IMR-90 (cell line): Measurements from ENCODE around the gene CILP. TPM values are rescaled to one million over a fixed set of nuclear protein-coding genes. Genes with fewer than 3 reads are reported as not detected.

ENCODE experiments used
- ATAC-seq: fragments of 200-7000 bp; cut with Tn5 transposase; 2 replicates; pipeline ENCODE4 v1.9.1; 2020; ENCODE audit warnings: low read depth, mild to moderate bottlenecking, moderate library complexity
- BruUV-seq: library from RNA; stranded (reverse); fragments of 400-500 nt; replicated peaks from 2 replicates; lab custom pipeline; 2021; lab: Mats Ljungman, UMichigan
- CTCF ChIA-PET: fragments of 300-600 bp; formaldehyde crosslinking; extraction: SDS; loops from one replicate; lab custom pipeline; 2021; ENCODE audit warnings: antibody characterized with exemption; lab: Yijun Ruan, JAX
- POLR2A ChIA-PET: fragments of 300-600 bp; sonication (Branson Sonifier 250); formaldehyde crosslinking; loops from one replicate; lab custom pipeline; 2022; ENCODE audit warnings: antibody characterized with exemption; ENCODE audit not compliant: unreplicated experiment; lab: Charles Lee
- DNase-seq: peaks from one replicate; pipeline ENCODE4 v3.0.0; 2013
- H2AFZ ChIP-seq: replicated peaks from 2 replicates; pipeline ENCODE3; 2013; ENCODE audit warnings: low read length, mild to moderate bottlenecking; ENCODE audit not compliant: poor library complexity
- H2AK5ac ChIP-seq: 2 replicates; pipeline ENCODE4 v1.6.1; 2013; ENCODE audit warnings: low read depth, low read length, inconsistent platforms
- H2AK9ac ChIP-seq: replicated peaks from 2 replicates; pipeline ENCODE3; 2013; ENCODE audit warnings: mild to moderate bottlenecking, low read depth, low read length, moderate library complexity; ENCODE audit not compliant: poor library complexity
- H2BK120ac ChIP-seq: 2 replicates; pipeline ENCODE4 v1.6.1; 2013; ENCODE audit warnings: low read depth, low read length, inconsistent platforms
- H2BK15ac ChIP-seq: 3 replicates; pipeline ENCODE4 v1.6.1; 2013; ENCODE audit warnings: low read depth, low read length, inconsistent platforms
- H2BK20ac ChIP-seq: 2 replicates; pipeline ENCODE4 v1.6.1; 2013; ENCODE audit warnings: low read depth, mild to moderate bottlenecking, inconsistent platforms, low read length, moderate library complexity
- H2BK5ac ChIP-seq: 2 replicates; pipeline ENCODE4 v1.6.1; 2013; ENCODE audit warnings: mild to moderate bottlenecking, low read depth, low read length, inconsistent platforms; ENCODE audit not compliant: poor library complexity, severe bottlenecking
- H3K14ac ChIP-seq: replicated peaks from 2 replicates; pipeline ENCODE4 v1.6.1; 2013; ENCODE audit warnings: low read depth, low read length, inconsistent platforms
- H3K18ac ChIP-seq: 2 replicates; pipeline ENCODE4 v1.6.1; 2013; ENCODE audit warnings: low read depth, low read length, control low read depth
- H3K23ac ChIP-seq: 2 replicates; pipeline ENCODE4 v1.6.1; 2013; ENCODE audit warnings: low read depth, low read length, inconsistent platforms
- H3K27ac ChIP-seq: 2 replicates; pipeline ENCODE4 v1.5.1; 2013; ENCODE audit warnings: mild to moderate bottlenecking, control low read depth, low read length; ENCODE audit not compliant: insufficient read depth
- H3K27me3 ChIP-seq: 2 replicates; pipeline ENCODE4 v1.6.1; 2013; ENCODE audit warnings: low read length; ENCODE audit not compliant: control insufficient read depth, insufficient read depth
- H3K36me3 ChIP-seq: 2 replicates; pipeline ENCODE4 v1.6.1; 2013; ENCODE audit warnings: low read length, mixed read lengths; ENCODE audit not compliant: control insufficient read depth, insufficient read depth
- H3K4ac ChIP-seq: 2 replicates; pipeline ENCODE4 v1.6.1; 2013; ENCODE audit warnings: low read depth, low read length, inconsistent platforms
- H3K4me1 ChIP-seq: 2 replicates; pipeline ENCODE4 v1.6.1; 2013; ENCODE audit warnings: low read length, mixed read lengths; ENCODE audit not compliant: control insufficient read depth, insufficient read depth
- H3K4me2 ChIP-seq: 2 replicates; pipeline ENCODE4 v1.6.1; 2013; ENCODE audit warnings: low read depth, mild to moderate bottlenecking, control low read depth, low read length, moderate library complexity
- H3K4me3 ChIP-seq: 2 replicates; pipeline ENCODE4 v1.5.1; 2013; ENCODE audit warnings: low read depth, mild to moderate bottlenecking, control low read depth, low read length, moderate library complexity; ENCODE audit not compliant: insufficient read depth
- H3K56ac ChIP-seq: 2 replicates; pipeline ENCODE4 v1.6.1; 2013; ENCODE audit warnings: low read length, inconsistent platforms; ENCODE audit not compliant: insufficient read depth; ENCODE audit errors: extremely low read depth
- H3K79me1 ChIP-seq, 2 experiments: 2 replicates each; pipeline ENCODE4 v1.6.1; 2013; ENCODE audit warnings: low read length in 2 of 2, inconsistent platforms in 1 of 2, low read depth in 1 of 2
- H3K9ac ChIP-seq: 2 replicates; pipeline ENCODE4 v1.6.1; 2013; ENCODE audit warnings: low read depth, low read length, control low read depth
- H3K9me1 ChIP-seq: 2 replicates; pipeline ENCODE4 v1.6.1; 2013; ENCODE audit warnings: low read length, inconsistent platforms; ENCODE audit not compliant: insufficient read depth
- H3K9me3 ChIP-seq: 2 replicates; pipeline ENCODE4 v1.6.1; 2013; ENCODE audit warnings: low read length; ENCODE audit not compliant: control insufficient read depth, insufficient read depth
- H4K20me1 ChIP-seq: 2 replicates; pipeline ENCODE4 v1.6.1; 2013; ENCODE audit warnings: low read length, inconsistent platforms; ENCODE audit not compliant: insufficient read depth
- H4K5ac ChIP-seq: 2 replicates; pipeline ENCODE4 v1.6.1; 2013; ENCODE audit warnings: mild to moderate bottlenecking, low read depth, low read length, control low read depth
- H4K8ac ChIP-seq, 2 experiments: 2 replicates each; pipeline ENCODE4 v1.6.1; 2013; ENCODE audit warnings: low read depth in 2 of 2, low read length in 2 of 2, control low read depth in 1 of 2, inconsistent platforms in 1 of 2
- H4K91ac ChIP-seq: 2 replicates; pipeline ENCODE4 v1.6.1; 2013; ENCODE audit warnings: low read depth, low read length, inconsistent platforms; ENCODE audit not compliant: insufficient read depth
- CEBPB ChIP-seq: IDR thresholded peaks from 2 replicates; pipeline ENCODE4 v1.6.1; 2012; ENCODE audit warnings: low read depth, low read length, improper control_type of control experiment
- FOS ChIP-seq: fragments of 150-350 bp; IDR thresholded peaks from 2 replicates; pipeline ENCODE4 v1.6.1; 2016; ENCODE audit warnings: low read depth, low read length
- MAFK ChIP-seq: IDR thresholded peaks from 2 replicates; pipeline ENCODE4 v1.6.1; 2012; ENCODE audit warnings: low read depth, low read length, improper control_type of control experiment
- MAZ ChIP-seq: IDR thresholded peaks from 2 replicates; pipeline ENCODE4 v1.6.1; 2012; ENCODE audit warnings: low read depth, mild to moderate bottlenecking, low read length, improper control_type of control experiment, moderate library complexity, borderline replicate concordance
- MXI1 ChIP-seq: IDR thresholded peaks from 2 replicates; pipeline ENCODE4 v1.6.1; 2012; ENCODE audit warnings: low read depth, mild to moderate bottlenecking, low read length, moderate library complexity, borderline replicate concordance
- NFE2L2 ChIP-seq: fragments of 150-350 bp; IDR thresholded peaks from 2 replicates; pipeline ENCODE4 v1.6.1; 2016; ENCODE audit warnings: low read depth, mild to moderate bottlenecking, low read length
- POLR2A ChIP-seq: IDR thresholded peaks from 2 replicates; pipeline ENCODE4 v1.6.1; 2012; ENCODE audit warnings: mild to moderate bottlenecking, low read depth, low read length
- RAD21 ChIP-seq: IDR thresholded peaks from 2 replicates; pipeline ENCODE4 v1.6.1; 2012; ENCODE audit warnings: low read length, improper control_type of control experiment
- RCOR1 ChIP-seq: IDR thresholded peaks from 2 replicates; pipeline ENCODE4 v1.6.1; 2012; ENCODE audit warnings: mild to moderate bottlenecking, low read length, improper control_type of control experiment; ENCODE audit not compliant: insufficient replicate concordance
- RFX5 ChIP-seq: IDR thresholded peaks from 2 replicates; pipeline ENCODE4 v1.8.0; 2012; ENCODE audit warnings: low read depth, mild to moderate bottlenecking, low read length, moderate library complexity
- SMC3 ChIP-seq: fragments of 150-350 bp; IDR thresholded peaks from 2 replicates; pipeline ENCODE4 v1.6.1; 2016; ENCODE audit warnings: low read depth, mild to moderate bottlenecking, antibody characterized with exemption, low read length, moderate library complexity
- dilution Hi-C: fragments of 300-500 bp; cut with HindIII; formaldehyde crosslinking; loops from one replicate; pipeline ENCODE4 v1.14.3; 2018; ENCODE audit warnings: low sequenced_read_pairs; ENCODE audit not compliant: unreplicated experiment
- in situ Hi-C: fragments of 300-500 bp; cut with MboI; formaldehyde crosslinking; loops from 3 replicates; pipeline ENCODE4 v1.14.3; 2019; ENCODE audit warnings: low sequenced_read_pairs, inconsistent platforms, mixed read lengths
- intact Hi-C: fragments of 100-400 bp; cut with micrococcal nuclease; formaldehyde crosslinking; loops from 2 replicates; pipeline ENCODE4 v1.10.0; 2022
- polyA plus RNA-seq, 3 experiments: library from polyadenylated mRNA; depleted of rRNA; stranded (reverse); fragments of >200 nt; gene quantifications; 2 replicates each; pipeline ENCODE4 v1.2.3, GENCODE V29; 2012; ENCODE audit warnings: low replicate concordance in 1 of 3
- total RNA-seq: library from RNA; depleted of rRNA; stranded (reverse); fragments of >200 nt; gene quantifications from 2 replicates; pipeline ENCODE4 v1.2.3, GENCODE V29; 2012
- TF ChIP-seq, protein P1 (sequence below): fragments of 150-350 bp; IDR thresholded peaks from 2 replicates; pipeline ENCODE4 v1.6.1; 2016; ENCODE audit warnings: low read depth, mild to moderate bottlenecking, low read length, moderate library complexity, borderline replicate concordance

Gene CILP
- total and polyA plus RNA-seq, 2 of the 4 experiments (the other 2 are of a cell fraction) = under 0.01 to 0.02 TPM

- Histone ChIP-seq H4K8ac (no peak overlapping the region), H3K36me3 (peaks cover 37% of the 10 kb centered on the region), H2BK120ac (no peak overlapping the region), H3K79me1 (peaks cover 27 to 51% of the 10 kb centered on the region in 2 experiments), H3K9me1 (peaks cover 6% of the 10 kb centered on the region), H4K20me1 (peaks cover 12% of the 10 kb centered on the region), H3K4me1 (no peaks in the 10 kb centered on the region), H2AFZ (no peak overlapping the region), H3K9me3 (no peaks in the 10 kb centered on the region), H2AK5ac (no peak overlapping the region), H3K4me2 (no peak overlapping the region), H3K23ac (no peak overlapping the region), H3K9ac (no peak overlapping the region), H3K56ac (no peak overlapping the region), H3K4ac (no peak overlapping the region), H4K5ac (no peak overlapping the region), H2BK5ac (no peak overlapping the region), H3K18ac (no peak overlapping the region), H2AK9ac (no peak overlapping the region), H3K14ac (no peak overlapping the region), H3K27ac (no peak overlapping the region), H2BK20ac (no peak overlapping the region), H2BK15ac (no peak overlapping the region), H4K91ac (no peak overlapping the region), H3K27me3 (no peaks in the 10 kb centered on the region), H3K4me3 (no peak overlapping the region)
- ChIA-PET POLR2A (no interaction called here), CTCF (no interaction called here)
- intact Hi-C loops = no loop called here
- TF ChIP-seq SMC3 (no peak), RAD21 (no peak), RCOR1 (no peak), RFX5 (no peak), MXI1 (no peak), CEBPB (no peak), POLR2A (no peak), FOS (no peak), MAZ (no peak), MAFK (no peak), NFE2L2 (no peak)
- TF ChIP-seq, protein P1, sequence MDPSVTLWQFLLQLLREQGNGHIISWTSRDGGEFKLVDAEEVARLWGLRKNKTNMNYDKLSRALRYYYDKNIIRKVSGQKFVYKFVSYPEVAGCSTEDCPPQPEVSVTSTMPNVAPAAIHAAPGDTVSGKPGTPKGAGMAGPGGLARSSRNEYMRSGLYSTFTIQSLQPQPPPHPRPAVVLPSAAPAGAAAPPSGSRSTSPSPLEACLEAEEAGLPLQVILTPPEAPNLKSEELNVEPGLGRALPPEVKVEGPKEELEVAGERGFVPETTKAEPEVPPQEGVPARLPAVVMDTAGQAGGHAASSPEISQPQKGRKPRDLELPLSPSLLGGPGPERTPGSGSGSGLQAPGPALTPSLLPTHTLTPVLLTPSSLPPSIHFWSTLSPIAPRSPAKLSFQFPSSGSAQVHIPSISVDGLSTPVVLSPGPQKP = no peak
- dilution Hi-C loops = no loop called here
- ATAC-seq (peak; percentile 27; the same call in 1 of the 2 replicates), DNase-seq (no peak)
- in situ Hi-C loops = no loop called here
- BruUV-seq = no TSS peak
Observed at GRCh38 chr15:65176056-65176455, 35.2 kb downstream of the CILP start.
